ENCODE data around the gene KRT79. TPM values are rescaled to one million over a fixed set of nuclear protein-coding genes. Genes with fewer than 3 reads are reported as not detected.

Gene KRT79
- polyA plus RNA-seq, 1 experiment, result 0.04 TPM

GRCh38 chr12:52813885-52814709 is 20.0 kb downstream of the KRT79 start, which contains the start of gene KRT4:
KRT4 (minus strand) TSS chr12:52814116; CDS start chr12:52814058, 58 bp downstream.
- no peaks in the 10 kb centered on the region for H3K9me3 ChIP-seq (ENCODE audit: control insufficient read depth, insufficient read depth, low read length)
- H3K4me3 ChIP-seq (ENCODE audit: low read depth, low read length), result no peak within 1 kb of the TSS
- no peak for TF ChIP-seq CTCF (IDR thresholded peaks at IDR 0.05; ENCODE audit: low read depth, low read length)
- ChIA-PET POLR2A (no interaction called here), CTCF (interaction anchor here (1.0 kb wide), 1 partner anchor 442 kb away, joined by 3 read pairs; no protein-coding TSS in a partner anchor)
- no peak within 1 kb of the TSS for H3K27ac ChIP-seq (ENCODE audit: low read depth, low read length)
- no peak for DNase-seq (ENCODE audit: low read depth, low spot score)
- H3K27me3 ChIP-seq (ENCODE audit: control insufficient read depth, insufficient read depth, low read length), result peaks cover 20% of the 10 kb centered on the region

GRCh38 chr12:52813203-52813819 is 20.8 kb downstream of the KRT79 start:
- Histone ChIP-seq H3K9me3 (ENCODE audit: control insufficient read depth, insufficient read depth, low read length) (no peaks in the 10 kb centered on the region), H3K27ac (ENCODE audit: low read depth, low read length) (no peak overlapping the region), H3K4me3 (ENCODE audit: low read depth, low read length) (no peak overlapping the region), H3K27me3 (ENCODE audit: control insufficient read depth, insufficient read depth, low read length) (peaks cover 18% of the 10 kb centered on the region)
- no peak for DNase-seq (ENCODE audit: low read depth, low spot score)
- POLR2A ChIA-PET, result no interaction called here
- CTCF ChIA-PET, result interaction anchor here (1.0 kb wide), 1 partner anchor 441 kb away, joined by 3 read pairs; no protein-coding TSS in a partner anchor
- no peak for TF ChIP-seq CTCF (IDR thresholded peaks at IDR 0.05; ENCODE audit: low read depth, low read length)

- Histone ChIP-seq H3K9me3 (ENCODE audit: control insufficient read depth, insufficient read depth, low read length) (no peaks in the 10 kb centered on the region), H3K4me3 (ENCODE audit: low read depth, low read length) (no peak overlapping the region), H3K27me3 (ENCODE audit: control insufficient read depth, insufficient read depth, low read length) (peaks cover 20% of the 10 kb centered on the region), H3K27ac (ENCODE audit: low read depth, low read length) (no peak overlapping the region)
- no peak for DNase-seq (ENCODE audit: low read depth, low spot score)
- no peak for TF ChIP-seq CTCF (IDR thresholded peaks at IDR 0.05; ENCODE audit: low read depth, low read length)
- POLR2A ChIA-PET, result no interaction called here
- CTCF ChIA-PET, result no interaction called here
Observed at GRCh38 chr12:52812749-52813148, 21.4 kb downstream of the KRT79 start.

GRCh38 chr12:52812073-52812400 is 22.1 kb downstream of the KRT79 start:
- Histone ChIP-seq H3K4me3 (ENCODE audit: low read depth, low read length) (no peak overlapping the region), H3K27me3 (ENCODE audit: control insufficient read depth, insufficient read depth, low read length) (peaks cover 20% of the 10 kb centered on the region), H3K27ac (ENCODE audit: low read depth, low read length) (no peak overlapping the region), H3K9me3 (ENCODE audit: control insufficient read depth, insufficient read depth, low read length) (no peaks in the 10 kb centered on the region)
- TF ChIP-seq CTCF (IDR thresholded peaks at IDR 0.05; ENCODE audit: low read depth, low read length), result no peak
- no peak for DNase-seq (ENCODE audit: low read depth, low spot score)
- POLR2A ChIA-PET, result no interaction called here
- CTCF ChIA-PET, result no interaction called here
